ENCODE data around the gene MAPK4.
"Not testable (repeated sequence)": the region's sequence is repeated elsewhere in the genome, so short reads cannot be mapped to it uniquely, and the experiment has no call there.

MAPK4 gene

GRCh38 chr18:50779021-50779420 is 219.1 kb downstream of the MAPK4 start:
- not testable (repeated sequence) for DNase-seq
